OCI-LY1 (cell line): ENCODE measurements around the gene PKNOX2.

ENCODE experiments used
- H2AFZ ChIP-seq: fragments of 200-600 bp; sonication (generic), shearing (Covaris generic); 2 replicates; pipeline ENCODE4 v1.6.0; 2014; ENCODE audit warnings: antibody characterized with exemption, mild to moderate bottlenecking, low read length
- H3F3A ChIP-seq: fragments of 200-600 bp; sonication (generic), shearing (Covaris generic); 2 replicates; pipeline ENCODE4 v1.6.0; 2014; ENCODE audit warnings: mild to moderate bottlenecking, antibody characterized with exemption, low read length, moderate library complexity; ENCODE audit not compliant: insufficient read depth
- H3K27ac ChIP-seq: fragments of 200-600 bp; sonication (generic); 2 replicates; pipeline ENCODE4 v1.5.1; 2014; ENCODE audit warnings: low read length, mixed run types, mild to moderate bottlenecking, low read depth; ENCODE audit not compliant: poor library complexity, severe bottlenecking
- H3K27me3 ChIP-seq: fragments of 200-600 bp; sonication (generic); 2 replicates; pipeline ENCODE4 v1.6.0; 2014; ENCODE audit warnings: antibody characterized with exemption, mild to moderate bottlenecking, low read length, moderate library complexity; ENCODE audit not compliant: insufficient read depth
- H3K36me3 ChIP-seq: fragments of 200-600 bp; sonication (generic); 2 replicates; pipeline ENCODE4 v1.6.1; 2014; ENCODE audit warnings: mild to moderate bottlenecking, antibody characterized with exemption, low read length, moderate library complexity, mixed read lengths; ENCODE audit not compliant: insufficient read depth
- H3K4me1 ChIP-seq: fragments of 200-600 bp; sonication (generic); 2 replicates; pipeline ENCODE4 v1.5.1; 2014; ENCODE audit warnings: mild to moderate bottlenecking, low read length, moderate library complexity; ENCODE audit not compliant: insufficient read depth, severe bottlenecking
- H3K4me2 ChIP-seq: fragments of 200-600 bp; sonication (generic), shearing (Covaris generic); 2 replicates; pipeline ENCODE4 v1.6.1; 2014; ENCODE audit warnings: low read length
- H3K4me3 ChIP-seq: fragments of 200-600 bp; sonication (generic); 2 replicates; pipeline ENCODE4 v1.5.1; 2014; ENCODE audit warnings: low read length, low read depth, mild to moderate bottlenecking, mixed read lengths; ENCODE audit not compliant: poor library complexity, severe bottlenecking
- H3K79me2 ChIP-seq: fragments of 200-600 bp; shearing (Covaris generic); 2 replicates; pipeline ENCODE4 v1.6.1; 2016; ENCODE audit warnings: mixed run types, low read length, mixed read lengths; ENCODE audit not compliant: insufficient read depth
- H3K9ac ChIP-seq: fragments of 200-600 bp; sonication (generic), shearing (Covaris generic); 2 replicates; pipeline ENCODE4 v1.6.1; 2014; ENCODE audit warnings: mild to moderate bottlenecking, low read length, mixed read lengths
- H3K9me2 ChIP-seq: fragments of 200-600 bp; sonication (generic), shearing (Covaris generic); 2 replicates; pipeline ENCODE4 v1.6.1; 2014; ENCODE audit warnings: low read depth, mild to moderate bottlenecking, low read length, mixed read lengths
- H3K9me3 ChIP-seq: fragments of 200-600 bp; shearing (Covaris generic); 2 replicates; pipeline ENCODE4 v1.6.1; 2014; ENCODE audit warnings: low read length, mixed read lengths
- H4K20me1 ChIP-seq: fragments of 200-600 bp; sonication (generic), shearing (Covaris generic); 2 replicates; pipeline ENCODE4 v1.6.0; 2016; ENCODE audit warnings: mild to moderate bottlenecking, low read length; ENCODE audit not compliant: insufficient read depth
- CTCF ChIP-seq: fragments of 200-600 bp; sonication (generic), shearing (Covaris generic); IDR thresholded peaks from 2 replicates; pipeline ENCODE4 v1.5.1; 2017; ENCODE audit warnings: mild to moderate bottlenecking, antibody characterized with exemption, low read length, moderate library complexity, mixed read lengths
- EZH2 ChIP-seq: fragments of 200-600 bp; sonication (generic), shearing (Covaris generic); IDR thresholded peaks from 2 replicates; pipeline ENCODE4 v1.8.0; 2017; ENCODE audit warnings: borderline replicate concordance, mixed run types, mild to moderate bottlenecking, antibody characterized with exemption, low read length, moderate library complexity, mixed read lengths

PKNOX2 gene

GRCh38 chr11:125314276-125315078, 149.9 kb downstream of the PKNOX2 start:
- Histone ChIP-seq H3K9me2 (no peaks in the 10 kb centered on the region), H3K79me2 (no peaks in the 10 kb centered on the region), H3K9ac (no peak overlapping the region), H4K20me1 (no peaks in the 10 kb centered on the region), H3K4me2 (no peak overlapping the region), H3K36me3 (no peaks in the 10 kb centered on the region), H3K27ac (no peak overlapping the region), H2AFZ (no peak overlapping the region), H3F3A (no peaks in the 10 kb centered on the region), H3K4me3 (no peak overlapping the region), H3K4me1 (no peaks in the 10 kb centered on the region), H3K27me3 (no peaks in the 10 kb centered on the region), H3K9me3 (no peaks in the 10 kb centered on the region)
- TF ChIP-seq EZH2: no peak
- no peak for TF ChIP-seq CTCF

GRCh38 chr11:125315079-125315740, 150.7 kb downstream of the PKNOX2 start:
- H3K4me2 ChIP-seq: no peak overlapping the region
- H4K20me1 ChIP-seq: no peaks in the 10 kb centered on the region
- H3K27me3 ChIP-seq: no peaks in the 10 kb centered on the region
- H3K36me3 ChIP-seq: no peaks in the 10 kb centered on the region
- no peak overlapping the region for H2AFZ ChIP-seq
- H3K27ac ChIP-seq: no peak overlapping the region
- H3K9me2 ChIP-seq: no peaks in the 10 kb centered on the region
- H3K4me1 ChIP-seq: no peaks in the 10 kb centered on the region
- no peak for TF ChIP-seq CTCF
- TF ChIP-seq EZH2: no peak
- no peaks in the 10 kb centered on the region for H3K9me3 ChIP-seq
- no peaks in the 10 kb centered on the region for H3K79me2 ChIP-seq
- H3F3A ChIP-seq: no peaks in the 10 kb centered on the region
- no peak overlapping the region for H3K4me3 ChIP-seq
- H3K9ac ChIP-seq: no peak overlapping the region

DNA sequence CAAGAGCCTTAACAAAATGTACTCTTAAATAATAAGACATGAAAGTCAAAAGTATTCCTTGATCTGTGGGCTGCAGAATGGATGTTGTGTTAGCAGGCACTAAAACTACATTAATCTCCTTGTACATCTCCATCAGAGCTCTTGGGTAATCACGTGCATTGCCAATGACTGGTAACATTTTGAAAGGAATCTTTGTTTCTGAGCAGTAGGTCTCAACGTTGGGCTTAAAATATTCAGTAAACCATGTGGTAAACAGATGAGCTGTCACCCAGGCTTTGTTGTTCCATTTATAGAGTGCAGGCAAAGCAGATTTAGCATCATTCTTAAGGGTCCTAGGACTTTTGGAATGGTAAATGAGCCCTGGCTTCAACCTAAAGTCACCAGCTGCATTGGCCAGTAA, 152.9 kb downstream of the PKNOX2 start:
- Histone ChIP-seq H3F3A (no peaks in the 10 kb centered on the region), H3K4me1 (no peaks in the 10 kb centered on the region), H2AFZ (no peak overlapping the region), H3K36me3 (no peaks in the 10 kb centered on the region), H3K9me2 (no peaks in the 10 kb centered on the region), H3K79me2 (no peaks in the 10 kb centered on the region), H3K27me3 (no peaks in the 10 kb centered on the region), H3K4me3 (no peak overlapping the region), H3K27ac (no peak overlapping the region), H3K9me3 (no peaks in the 10 kb centered on the region), H3K9ac (no peak overlapping the region), H3K4me2 (no peak overlapping the region), H4K20me1 (no peaks in the 10 kb centered on the region)
- TF ChIP-seq CTCF (no peak), EZH2 (no peak)
